ENCODE measurements around the gene PDE4D. TPM values are rescaled to one million over a fixed set of nuclear protein-coding genes. Genes with fewer than 3 reads are reported as not detected.

PDE4D gene
- total RNA-seq, 1 experiment from 2014 or later, result 2.4 TPM

GRCh38 chr5:59618644-59619043 lies 274.9 kb downstream of the PDE4D start:
- DNase-seq (ENCODE audit: low read depth, low spot score) (no peak), ATAC-seq (no peak)
- no TSS peak for BruUV-seq (replicated peaks)
- H3K27ac ChIP-seq (ENCODE audit: low read length), result no peak overlapping the region
- CTCF ChIA-PET, result no interaction called here
- no peak overlapping the region for H3K4me3 ChIP-seq (ENCODE audit: low read depth in 2 of 2, low read length in 2 of 2)
- H3K4me1 ChIP-seq (ENCODE audit: control insufficient read depth, insufficient read depth, low read length), result no peaks in the 10 kb centered on the region
- H3K27me3 ChIP-seq (ENCODE audit: control insufficient read depth, insufficient read depth, low read length), result no peaks in the 10 kb centered on the region
- POLR2A ChIA-PET, result no interaction called here
- no peaks in the 10 kb centered on the region for H3K36me3 ChIP-seq (ENCODE audit: control insufficient read depth, insufficient read depth, low read length)
- H3K9me3 ChIP-seq (ENCODE audit: control insufficient read depth, insufficient read depth, low read depth, low read length), result no peaks in the 10 kb centered on the region
- in situ Hi-C loops (cut with HindIII; ENCODE audit: low pct_unique_long_range_greater_than_20kb, low sequenced_read_pairs) (no loop called here), intact Hi-C loops (cut with micrococcal nuclease; ENCODE audit: unreplicated experiment) (no loop called here)
- no peak for TF ChIP-seq SIN3A (IDR thresholded peaks at IDR 0.05; ENCODE audit: borderline replicate concordance, insufficient read depth, low read depth, low read length)
- no peak for TF ChIP-seq REST (IDR thresholded peaks at IDR 0.05; ENCODE audit: insufficient read depth in 1 of 2, low read depth in 2 of 2, low read length in 1 of 2)

GRCh38 chr5:59617186-59617771 lies 276.2 kb downstream of the PDE4D start:
- no peaks in the 10 kb centered on the region for H3K9me3 ChIP-seq (ENCODE audit: control insufficient read depth, insufficient read depth, low read depth, low read length)
- no peaks in the 10 kb centered on the region for H3K4me1 ChIP-seq (ENCODE audit: control insufficient read depth, insufficient read depth, low read length)
- intact Hi-C loops (cut with micrococcal nuclease; ENCODE audit: unreplicated experiment), result no loop called here
- ChIA-PET CTCF (no interaction called here), POLR2A (no interaction called here)
- BruUV-seq (replicated peaks), result no TSS peak
- DNase-seq (ENCODE audit: low read depth, low spot score) (no peak), ATAC-seq (no peak)
- H3K27ac ChIP-seq (ENCODE audit: low read length), result no peak overlapping the region
- H3K4me3 ChIP-seq (ENCODE audit: low read depth in 2 of 2, low read length in 2 of 2), result no peak overlapping the region
- no peaks in the 10 kb centered on the region for H3K27me3 ChIP-seq (ENCODE audit: control insufficient read depth, insufficient read depth, low read length)
- in situ Hi-C loops (cut with HindIII; ENCODE audit: low pct_unique_long_range_greater_than_20kb, low sequenced_read_pairs), result no loop called here
- H3K36me3 ChIP-seq (ENCODE audit: control insufficient read depth, insufficient read depth, low read length), result no peaks in the 10 kb centered on the region
- TF ChIP-seq TCF7L2 (IDR thresholded peaks at IDR 0.05; ENCODE audit: low read depth, low read length), result no peak

- ChIA-PET CTCF (no interaction called here), POLR2A (no interaction called here)
- Histone ChIP-seq H3K4me3 (ENCODE audit: low read depth in 2 of 2, low read length in 2 of 2) (no peak overlapping the region), H3K4me1 (ENCODE audit: control insufficient read depth, insufficient read depth, low read length) (no peaks in the 10 kb centered on the region), H3K9me3 (ENCODE audit: control insufficient read depth, insufficient read depth, low read depth, low read length) (no peaks in the 10 kb centered on the region), H3K36me3 (ENCODE audit: control insufficient read depth, insufficient read depth, low read length) (no peaks in the 10 kb centered on the region), H3K27me3 (ENCODE audit: control insufficient read depth, insufficient read depth, low read length) (no peaks in the 10 kb centered on the region), H3K27ac (ENCODE audit: low read length) (no peak overlapping the region)
- in situ Hi-C loops (cut with HindIII; ENCODE audit: low pct_unique_long_range_greater_than_20kb, low sequenced_read_pairs) (no loop called here), intact Hi-C loops (cut with micrococcal nuclease; ENCODE audit: unreplicated experiment) (no loop called here)
- ATAC-seq (no peak), DNase-seq (ENCODE audit: low read depth, low spot score) (no peak)
- no peak for TF ChIP-seq TCF7L2 (IDR thresholded peaks at IDR 0.05; ENCODE audit: low read depth, low read length)
- TF ChIP-seq CTCF (IDR thresholded peaks at IDR 0.05), result no peak
- no peak for TF ChIP-seq SIN3A (IDR thresholded peaks at IDR 0.05; ENCODE audit: borderline replicate concordance, insufficient read depth, low read depth, low read length)
- TF ChIP-seq POLR2AphosphoS5 (IDR thresholded peaks at IDR 0.05; ENCODE audit: low read depth, low read length), result no peak
- no peak for TF ChIP-seq REST (IDR thresholded peaks at IDR 0.05; ENCODE audit: insufficient read depth in 1 of 2, low read depth in 2 of 2, low read length in 1 of 2)
- BruUV-seq (replicated peaks), result no TSS peak
Observed at GRCh38 chr5:59616413-59616812, 277.1 kb downstream of the PDE4D start.
